Stimulated activated CD4-positive, alpha-beta T cell treated with anti-CD3 and anti-CD28 coated beads, Interleukin-4, amount 100 ng/mL, for 48 hours (primary cell): ENCODE measurements around the gene ATAD2B.
"Not testable (repeated sequence)": the region's sequence is repeated elsewhere in the genome, so short reads cannot be mapped to it uniquely, and the experiment has no call there.

Experiments used
- DNase-seq, 2 donors: peaks; one replicate each; pipeline ENCODE4 v3.0.0-alpha.2; 2020; ENCODE audit warnings: low read depth in 2 of 2

ATAD2B gene

DNA sequence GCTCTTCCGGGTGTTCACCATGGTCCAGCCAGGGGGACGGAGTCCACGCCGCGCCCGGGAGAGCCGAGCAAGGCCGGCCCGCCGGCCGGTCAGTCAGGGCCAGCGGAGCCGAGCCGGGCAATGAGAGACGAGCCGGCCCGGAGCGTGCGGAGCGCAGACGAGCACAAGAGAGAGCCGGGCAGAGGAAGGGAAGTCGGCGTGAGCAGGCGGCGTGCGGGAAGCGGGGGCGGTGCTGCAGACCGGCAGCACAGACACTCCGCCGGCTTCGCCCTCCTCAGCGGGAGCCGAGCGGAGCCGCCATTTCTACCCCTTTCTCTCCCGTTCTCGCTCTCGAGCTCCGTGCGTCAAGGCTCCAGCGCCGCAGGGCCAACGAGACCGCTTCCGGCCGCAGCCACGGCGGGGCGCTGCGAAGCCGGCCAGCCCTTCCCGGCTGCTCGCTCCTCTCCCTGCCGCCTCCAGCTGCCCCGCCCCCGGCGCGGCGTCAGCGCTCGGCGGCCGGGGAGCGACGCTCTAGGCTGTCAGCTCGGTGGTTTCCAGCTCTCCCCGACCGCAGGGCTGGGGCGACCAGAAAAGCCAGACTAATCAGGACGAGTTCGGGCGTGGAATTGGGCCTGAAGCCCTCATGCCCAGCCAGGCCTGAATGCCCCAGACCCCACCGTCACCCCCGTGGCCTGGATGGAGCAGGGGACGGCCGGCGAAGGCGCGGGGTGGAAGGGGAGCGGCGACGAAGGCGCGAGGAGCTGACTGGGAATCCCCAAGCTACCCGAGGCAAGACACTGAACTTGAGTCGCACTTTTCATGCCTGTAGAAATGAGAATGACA, at the start of gene ATAD2B:
Gene ATAD2B, minus strand, starts transcription at position 374 of the 822 bp plus-strand sequence. Its CDS starts 353 bp downstream, at position 21.
- DNase-seq: peak; percentile 89 to 90

GRCh38 chr2:23967846-23968245, 40.9 kb upstream of the ATAD2B start:
- no peak for DNase-seq

DNA sequence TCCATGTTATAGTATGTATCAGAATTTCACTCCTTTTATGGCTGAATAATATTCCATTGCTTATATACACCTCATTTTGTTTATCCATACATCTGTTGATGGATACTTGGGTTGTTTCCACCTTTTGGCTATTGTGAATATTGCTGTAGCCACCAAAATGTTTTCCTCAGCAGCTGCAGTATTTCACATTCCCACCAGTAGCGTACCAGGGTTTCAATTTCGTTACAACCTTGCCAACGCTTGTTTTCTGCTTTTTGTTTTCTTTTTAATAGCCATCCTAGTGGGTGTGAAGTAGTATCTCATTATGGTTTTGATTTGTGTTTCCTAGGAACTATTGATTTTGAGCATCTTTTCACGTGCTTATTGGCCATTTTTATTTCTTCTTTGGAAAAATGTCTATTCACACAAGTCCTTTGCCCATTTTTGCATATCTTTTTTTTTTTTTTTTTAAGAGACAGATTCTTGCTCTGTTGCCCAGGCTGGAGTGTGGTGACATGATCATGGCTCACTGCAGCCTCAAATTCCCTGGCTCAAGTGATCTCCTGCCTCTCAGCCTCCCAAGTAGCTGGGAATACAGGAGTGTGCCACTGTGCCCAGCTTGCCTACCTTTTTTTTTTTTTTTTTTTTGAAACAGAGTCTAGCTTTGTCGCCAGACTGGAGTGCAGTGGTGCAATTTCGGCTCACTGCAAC, 27.5 kb upstream of the ATAD2B start:
- DNase-seq: no peak

DNA sequence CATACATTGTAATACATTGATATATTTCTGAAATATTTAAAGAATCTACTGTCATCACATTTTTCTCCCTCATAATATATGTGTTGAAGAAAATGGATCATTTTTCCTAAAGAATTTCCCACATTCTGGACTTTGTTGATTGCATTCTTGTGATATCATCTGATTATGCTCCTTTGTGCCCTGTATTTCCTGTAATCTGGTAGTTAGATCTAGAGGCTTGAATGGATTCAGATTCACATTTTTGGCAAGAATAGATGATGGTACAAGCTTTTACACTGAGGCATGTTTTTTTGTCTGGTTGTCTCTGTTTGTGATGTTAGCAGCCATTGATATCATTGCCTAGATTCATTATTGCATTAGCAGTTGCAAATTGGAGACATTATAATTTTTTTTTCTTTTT, 26.7 kb upstream of the ATAD2B start:
- no peak for DNase-seq

DNA sequence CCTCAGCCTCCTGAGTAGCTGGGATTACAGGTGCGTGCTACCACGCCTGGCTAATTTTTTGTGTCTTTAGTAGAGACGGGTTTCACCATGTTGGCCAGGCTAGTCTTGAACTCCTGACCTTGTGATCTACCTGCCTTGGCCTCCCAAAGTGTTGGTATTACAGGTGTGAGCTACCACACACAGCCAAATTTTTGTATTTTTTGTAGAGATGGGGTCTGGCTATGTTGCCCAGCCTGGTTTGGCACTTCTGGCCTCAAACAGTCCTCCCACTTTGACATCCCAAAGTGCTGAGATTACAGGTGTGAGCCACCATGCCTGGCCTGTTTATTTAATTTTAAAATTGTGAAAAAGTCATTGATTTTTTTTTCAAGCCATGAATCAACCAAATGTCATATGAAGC, 25.6 kb upstream of the ATAD2B start:
- not testable (repeated sequence) for DNase-seq

DNA sequence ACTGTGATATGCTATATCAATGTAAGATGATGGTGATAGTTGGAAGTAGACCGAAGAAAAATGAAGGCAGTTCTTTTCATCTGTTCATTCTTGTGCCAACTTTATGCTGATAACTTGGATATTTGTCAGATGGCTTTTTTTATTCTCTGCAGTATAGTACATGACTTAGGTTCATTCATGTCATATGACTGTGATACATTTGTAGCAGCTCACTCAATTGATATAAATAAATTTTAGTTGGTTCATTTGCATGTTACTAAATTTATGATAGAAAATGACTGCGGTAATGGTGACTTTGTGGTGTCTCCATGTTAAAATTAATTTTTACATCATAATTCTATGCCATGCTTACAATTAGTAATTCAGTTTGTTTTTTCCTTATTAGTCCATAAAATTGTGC, 20.4 kb upstream of the ATAD2B start:
- DNase-seq: no peak

DNA sequence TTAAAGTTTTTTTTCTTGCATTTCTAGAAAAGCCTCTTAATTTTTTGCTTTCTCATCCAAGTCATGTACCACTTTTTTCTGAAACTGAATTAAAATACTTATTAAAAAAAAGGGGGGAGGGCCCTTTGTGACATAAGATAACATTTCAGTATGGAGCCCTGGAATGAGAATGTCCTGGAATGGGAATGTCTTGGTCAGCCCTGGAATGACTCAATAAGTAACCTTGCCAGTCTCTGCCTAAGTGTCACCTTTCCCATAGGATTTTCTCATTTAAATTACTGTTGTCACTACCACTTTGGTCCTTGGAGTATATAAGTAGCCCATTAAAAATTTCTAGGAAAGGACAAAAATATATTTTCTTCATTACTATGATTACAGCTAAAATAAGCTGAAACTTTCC, 18.1 kb upstream of the ATAD2B start:
- DNase-seq: no peak

DNA sequence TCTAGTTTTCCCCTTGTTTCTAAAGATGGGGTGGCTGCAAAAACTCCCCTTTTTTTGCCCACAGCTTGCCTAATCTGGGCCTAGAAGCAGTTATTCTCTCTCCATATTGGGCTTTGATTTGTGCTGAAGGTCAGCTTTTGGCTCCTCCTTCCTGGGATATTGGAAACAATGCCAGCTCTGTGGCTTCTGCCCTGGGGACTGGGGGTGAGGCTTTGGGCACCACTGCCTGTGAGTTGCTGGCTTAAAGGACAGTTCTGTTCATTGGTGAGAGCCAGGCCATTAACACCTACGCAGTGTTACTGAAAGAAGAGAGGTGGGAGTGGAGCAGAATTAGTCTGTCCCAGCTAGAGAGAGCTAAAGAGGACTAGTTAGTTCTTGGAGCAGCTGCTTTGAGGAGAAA, 17.6 kb upstream of the ATAD2B start:
- DNase-seq: no peak

DNA sequence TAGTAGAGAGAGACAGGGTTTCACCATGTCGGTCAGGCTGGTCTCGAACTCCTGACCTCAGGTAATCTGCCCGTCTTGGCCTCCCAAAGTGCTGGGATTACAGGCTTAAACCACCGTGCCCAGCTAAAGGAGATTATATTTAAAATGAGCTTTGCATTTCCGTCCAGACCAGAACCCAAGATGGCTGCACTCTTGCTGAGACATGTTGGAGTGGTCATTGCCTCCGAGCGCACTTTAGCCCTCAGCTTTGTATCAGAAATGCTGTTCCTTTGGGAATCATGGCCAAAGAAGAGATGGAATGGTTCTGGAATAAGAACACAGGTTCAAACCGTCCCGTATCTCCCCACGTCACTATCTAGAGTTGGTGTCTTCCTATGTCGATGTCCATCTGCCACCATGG, 16.7 kb upstream of the ATAD2B start:
- DNase-seq: no peak

DNA sequence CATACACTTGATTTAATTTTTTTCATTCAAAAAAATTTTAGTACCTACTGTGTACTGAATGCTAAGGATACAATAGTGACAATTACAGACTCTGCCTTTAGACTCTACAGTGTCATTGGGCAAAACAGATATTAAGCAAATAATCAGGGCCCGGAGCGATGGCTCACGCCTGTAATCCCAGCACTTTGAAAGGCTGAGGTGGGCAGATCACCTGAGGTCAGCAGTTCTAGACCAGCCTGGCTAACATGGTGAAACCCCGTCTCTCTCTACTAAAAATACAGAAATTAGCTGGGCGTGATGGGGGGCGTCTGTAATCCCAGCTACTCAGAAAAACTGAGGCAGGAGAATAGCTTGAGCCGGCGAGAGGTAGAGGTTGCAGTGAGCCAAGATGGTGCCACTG, 14.7 kb upstream of the ATAD2B start:
- DNase-seq: no peak

- DNase-seq: peak; percentile 22 to 30
Measured at GRCh38 chr2:23940718-23941620, 14.0 kb upstream of the ATAD2B start.

DNA sequence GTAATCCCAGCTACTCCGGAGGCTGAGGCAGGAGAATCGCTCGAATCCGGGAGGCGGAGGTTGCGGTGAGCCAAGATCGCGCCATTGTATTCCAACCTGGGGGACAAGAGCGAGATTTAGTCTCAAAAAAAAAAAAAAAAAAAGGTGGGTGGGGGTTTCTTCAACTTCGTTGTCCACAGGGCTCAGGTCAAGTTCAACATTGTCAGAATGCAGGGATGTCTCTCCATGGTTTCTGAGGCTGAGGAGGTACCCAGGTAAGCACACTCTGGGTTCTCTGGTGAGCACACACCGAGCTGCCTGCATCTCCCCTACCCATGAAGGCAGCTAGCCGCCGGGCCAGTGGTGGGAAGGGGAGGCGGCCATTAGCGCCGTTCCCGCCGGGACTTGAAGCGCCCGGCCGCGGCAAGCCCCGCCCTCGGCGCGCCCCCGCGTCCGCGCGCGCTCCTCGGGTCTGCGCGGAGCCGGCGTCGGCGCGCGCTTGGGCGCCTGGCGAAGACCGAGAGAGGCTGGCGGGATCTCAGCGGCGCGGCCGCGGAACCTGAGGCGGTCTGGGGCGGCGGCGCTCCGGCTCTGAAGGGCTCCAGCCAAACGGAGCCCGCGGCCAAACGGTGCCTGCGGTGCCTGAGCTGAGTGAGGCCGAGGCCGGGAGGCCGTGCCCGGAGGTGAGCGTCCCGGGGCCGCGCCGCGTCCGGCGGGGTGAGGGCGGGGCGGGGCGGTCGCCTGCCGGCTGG, 13.2 kb upstream of the ATAD2B start, which contains the start of gene UBXN2A:
Gene UBXN2A, plus strand, starts transcription at position 477 of the 731 bp plus-strand sequence. CDS start 17,852 bp downstream, outside the sequence.
- DNase-seq: peak; percentile 54 to 70

GRCh38 chr2:23934259-23934658, 7.3 kb upstream of the ATAD2B start:
- no peak for DNase-seq

DNA sequence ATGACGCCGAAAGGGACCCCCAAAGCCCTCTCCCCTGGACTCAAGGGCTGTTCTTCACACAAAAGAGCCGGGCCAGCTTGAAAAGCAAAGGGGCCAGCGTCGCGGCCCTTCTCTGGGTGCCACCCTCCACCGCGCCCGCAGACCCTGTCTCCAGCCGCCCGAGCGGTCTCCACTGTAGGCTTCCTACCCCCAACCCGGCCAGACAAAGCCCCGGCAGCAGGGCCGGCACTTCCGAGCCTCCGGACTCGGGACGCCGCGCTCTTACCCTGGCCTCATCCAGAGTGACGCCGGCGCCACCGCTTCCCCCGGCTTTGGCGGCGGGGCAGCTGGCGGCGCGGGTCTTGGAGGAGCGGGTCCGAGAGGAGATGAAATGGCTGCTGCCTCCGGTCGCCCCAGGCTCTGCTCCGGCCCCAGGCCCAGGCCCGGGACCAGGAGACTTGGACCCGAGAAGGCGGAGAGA, 603 bp downstream of the ATAD2B start:
- peak; percentile 16 to 32 for DNase-seq

DNA sequence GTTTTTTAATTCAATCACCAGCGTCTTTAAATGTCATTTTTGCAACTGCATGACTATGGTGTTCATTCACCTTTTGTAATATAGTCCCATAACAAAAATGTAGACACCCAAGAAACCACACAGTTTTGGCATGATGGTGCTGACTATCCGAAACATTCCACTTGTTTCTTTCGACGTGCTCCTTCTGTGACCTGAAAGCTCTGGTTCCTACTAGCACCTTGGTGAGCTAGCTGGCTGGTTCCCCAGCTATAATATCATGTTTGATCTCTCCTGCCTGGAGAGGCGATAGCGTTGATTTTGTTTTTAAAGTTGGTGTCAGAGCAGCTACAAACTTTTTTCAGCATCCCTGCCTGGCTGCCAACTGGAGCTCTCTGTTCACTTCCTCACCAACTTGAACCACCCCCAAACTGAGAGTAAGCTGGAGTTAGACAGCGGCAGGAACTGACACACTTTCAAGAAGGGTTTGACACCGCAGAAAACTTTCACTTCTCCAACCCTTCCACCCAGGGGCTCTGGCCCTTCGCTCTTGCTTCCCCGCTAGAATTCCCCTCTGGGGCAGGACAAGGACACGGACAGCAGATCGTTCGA, 1.1 kb downstream of the ATAD2B start:
- DNase-seq: peak in 1 of 2 donors; percentile 57

GRCh38 chr2:23924589-23925359, 2.1 kb downstream of the ATAD2B start:
- DNase-seq: no peak

DNA sequence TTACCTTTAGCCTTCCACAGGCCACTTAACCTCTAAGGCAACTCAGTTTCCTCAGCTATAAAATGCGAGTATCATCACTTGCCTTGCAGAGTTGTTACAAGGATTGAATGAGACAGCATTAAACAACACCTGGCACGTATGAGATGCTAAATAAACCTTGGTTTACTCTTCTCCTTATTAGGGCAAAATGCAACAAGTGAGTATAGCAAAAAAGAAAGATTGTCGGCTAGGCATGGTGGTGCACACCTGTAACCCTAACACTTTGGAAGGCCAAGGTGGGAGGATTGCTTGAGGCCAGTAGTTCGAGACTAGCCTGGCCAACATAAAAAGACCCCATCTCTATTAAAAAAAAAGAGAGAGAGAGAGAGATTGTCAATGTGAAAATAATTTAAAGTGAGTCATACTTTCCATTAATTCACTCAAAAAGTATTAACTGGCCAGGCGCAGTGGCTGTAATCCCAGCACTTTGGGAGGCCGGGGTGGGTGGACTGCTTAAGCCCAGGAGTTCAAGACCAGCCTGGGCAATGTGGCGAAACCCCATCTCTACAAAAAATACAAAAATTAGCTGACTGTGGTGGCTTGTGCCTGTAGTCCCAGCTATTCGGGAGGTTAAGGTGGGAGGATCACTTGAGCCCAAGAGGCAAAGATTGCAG, 8.0 kb downstream of the ATAD2B start:
- no peak for DNase-seq

- DNase-seq: no peak
Measured at GRCh38 chr2:23916727-23917405, 10.1 kb downstream of the ATAD2B start.

DNA sequence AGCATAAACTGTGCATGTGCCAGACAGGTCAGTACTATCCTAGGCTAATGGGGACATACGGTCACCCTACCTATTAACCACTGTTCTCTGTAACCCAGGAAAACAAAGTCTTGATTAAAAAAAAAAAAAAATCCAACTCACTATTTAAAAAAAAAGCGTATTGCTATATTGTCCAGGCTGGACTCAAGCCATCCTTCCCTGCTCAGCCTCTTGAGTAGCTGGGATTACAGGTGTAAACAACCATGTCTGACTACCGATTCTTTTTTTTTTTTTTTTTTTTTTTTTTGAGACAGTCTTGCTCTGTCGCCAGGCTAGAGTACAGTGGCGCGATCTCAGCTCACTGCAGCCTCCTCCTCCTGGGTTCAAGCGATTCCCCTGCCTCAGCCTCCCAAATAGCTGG, 11.6 kb downstream of the ATAD2B start:
- DNase-seq: no peak
